GM13977 (cell line): ENCODE data around the gene PGF.

Experiments
- DNase-seq: peaks from one replicate; pipeline ENCODE4 v3.0.0; 2012; ENCODE audit warnings: low spot score
- in situ Hi-C: fragments of 300-500 bp; cut with MboI; formaldehyde crosslinking; loops from one replicate; pipeline ENCODE4 v1.12.0; 2022; ENCODE audit warnings: low sequenced_read_pairs, low pct_unique_long_range_greater_than_20kb, mixed read lengths, inconsistent platforms; ENCODE audit not compliant: unreplicated experiment
- TF ChIP-seq, protein P1 (sequence below): IDR thresholded peaks from 2 replicates; pipeline ENCODE4 v1.5.1; 2012; ENCODE audit warnings: mild to moderate bottlenecking, control low read depth; ENCODE audit not compliant: insufficient read depth; ENCODE audit errors: extremely low read depth, missing control alignments

PGF gene

GRCh38 chr14:74952697-74953484 lies 2.5 kb downstream of the PGF start:
- TF ChIP-seq, protein P1, sequence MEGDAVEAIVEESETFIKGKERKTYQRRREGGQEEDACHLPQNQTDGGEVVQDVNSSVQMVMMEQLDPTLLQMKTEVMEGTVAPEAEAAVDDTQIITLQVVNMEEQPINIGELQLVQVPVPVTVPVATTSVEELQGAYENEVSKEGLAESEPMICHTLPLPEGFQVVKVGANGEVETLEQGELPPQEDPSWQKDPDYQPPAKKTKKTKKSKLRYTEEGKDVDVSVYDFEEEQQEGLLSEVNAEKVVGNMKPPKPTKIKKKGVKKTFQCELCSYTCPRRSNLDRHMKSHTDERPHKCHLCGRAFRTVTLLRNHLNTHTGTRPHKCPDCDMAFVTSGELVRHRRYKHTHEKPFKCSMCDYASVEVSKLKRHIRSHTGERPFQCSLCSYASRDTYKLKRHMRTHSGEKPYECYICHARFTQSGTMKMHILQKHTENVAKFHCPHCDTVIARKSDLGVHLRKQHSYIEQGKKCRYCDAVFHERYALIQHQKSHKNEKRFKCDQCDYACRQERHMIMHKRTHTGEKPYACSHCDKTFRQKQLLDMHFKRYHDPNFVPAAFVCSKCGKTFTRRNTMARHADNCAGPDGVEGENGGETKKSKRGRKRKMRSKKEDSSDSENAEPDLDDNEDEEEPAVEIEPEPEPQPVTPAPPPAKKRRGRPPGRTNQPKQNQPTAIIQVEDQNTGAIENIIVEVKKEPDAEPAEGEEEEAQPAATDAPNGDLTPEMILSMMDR: no peak
- in situ Hi-C loops: no loop called here
- DNase-seq: no peak

DNA sequence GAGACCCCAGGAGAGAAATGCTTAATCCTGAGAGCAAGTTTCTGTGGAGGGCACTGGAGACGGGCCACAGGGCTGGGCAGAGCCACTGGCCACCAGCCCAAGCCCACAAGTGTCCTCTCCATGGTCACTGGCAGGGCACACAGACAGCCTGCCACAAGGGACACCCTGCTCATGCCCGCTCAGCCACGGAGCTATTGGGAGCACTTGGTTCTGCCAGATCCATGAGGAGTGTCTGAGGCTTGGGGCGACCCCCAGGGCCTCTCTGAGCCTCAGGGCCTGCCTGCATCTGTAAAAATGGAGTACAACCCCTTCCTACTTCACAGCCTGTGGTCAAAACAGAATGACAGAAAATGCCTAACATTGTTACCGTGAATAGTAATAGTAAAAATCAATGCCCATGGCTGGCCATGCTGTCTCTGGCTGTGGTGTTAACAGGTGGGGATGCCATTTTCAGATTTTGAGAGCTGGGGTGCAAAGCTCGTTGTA lies 3.2 kb downstream of the PGF start:
- TF ChIP-seq, protein P1: no peak
- no peak for DNase-seq
- in situ Hi-C loops: no loop called here

GRCh38 chr14:74951443-74952179 lies 3.8 kb downstream of the PGF start:
- TF ChIP-seq, protein P1: no peak
- no peak for DNase-seq
- in situ Hi-C loops: no loop called here

DNA sequence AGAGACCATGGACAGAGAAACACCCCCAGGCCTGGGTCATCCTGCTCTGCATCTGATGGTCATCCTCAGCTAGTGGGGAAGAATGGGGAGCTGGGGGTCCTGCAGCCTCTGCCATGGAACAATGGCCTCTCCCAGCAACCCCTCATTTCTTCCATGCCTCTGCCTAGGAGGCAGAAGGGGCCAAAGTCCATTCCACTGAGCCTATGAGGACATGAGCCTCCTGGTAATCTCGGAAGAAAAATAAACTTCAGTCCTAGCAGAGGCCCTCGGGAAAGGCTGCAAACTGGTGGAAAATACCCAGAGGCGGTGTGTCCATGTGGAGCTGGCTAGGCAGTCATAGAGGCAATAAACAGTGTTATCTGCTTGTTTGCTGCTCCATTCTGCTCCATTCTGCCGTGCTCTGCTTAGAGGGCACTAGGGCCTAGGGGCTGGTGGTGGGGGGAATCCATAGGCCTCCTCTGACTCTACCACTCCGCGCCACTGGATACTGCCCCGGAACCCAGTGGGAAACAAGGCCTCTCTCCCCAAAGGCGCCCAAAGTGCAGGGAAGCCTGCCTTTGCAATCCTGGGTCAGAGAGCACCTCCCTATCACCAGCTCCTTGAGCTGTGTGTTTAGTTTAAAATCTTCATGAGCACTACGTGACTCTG lies 4.5 kb downstream of the PGF start:
- TF ChIP-seq, protein P1: no peak
- DNase-seq: no peak
- in situ Hi-C loops: no loop called here

DNA sequence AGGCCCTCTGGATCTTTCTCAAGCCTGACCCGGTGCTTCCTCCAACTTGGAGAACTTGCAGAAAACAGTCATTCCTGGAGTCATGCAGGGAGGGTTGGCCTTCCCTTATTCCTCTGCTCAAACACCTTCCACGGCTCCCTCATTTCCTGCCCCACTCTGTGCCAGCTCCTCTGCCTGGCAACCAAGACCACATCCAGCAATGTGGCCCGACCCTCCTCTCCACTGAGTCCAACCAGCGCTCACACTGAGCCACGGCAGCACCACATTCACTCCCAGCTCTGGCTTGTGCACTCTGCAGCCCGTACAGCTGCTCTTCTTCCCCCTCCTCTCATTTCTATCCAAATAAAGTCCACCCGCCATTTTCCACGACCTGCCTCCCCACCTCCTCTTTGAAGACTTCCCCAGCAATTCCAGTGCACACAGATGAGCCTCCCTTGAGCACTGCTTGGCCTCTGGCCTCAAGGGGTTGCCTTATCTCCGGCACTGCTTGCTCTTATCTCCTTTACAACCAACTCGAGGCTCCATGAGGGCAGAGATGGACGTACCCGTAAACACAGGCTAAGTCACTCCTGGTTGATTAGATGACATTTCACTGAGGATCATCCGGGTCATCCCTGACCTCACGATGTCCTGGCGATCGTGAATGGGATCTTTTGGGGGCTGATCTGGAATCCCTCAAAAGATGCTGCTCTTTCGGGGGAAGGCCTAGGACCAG lies 5.4 kb downstream of the PGF start:
- in situ Hi-C loops: no loop called here
- DNase-seq: no peak
- TF ChIP-seq, protein P1: no peak

DNA sequence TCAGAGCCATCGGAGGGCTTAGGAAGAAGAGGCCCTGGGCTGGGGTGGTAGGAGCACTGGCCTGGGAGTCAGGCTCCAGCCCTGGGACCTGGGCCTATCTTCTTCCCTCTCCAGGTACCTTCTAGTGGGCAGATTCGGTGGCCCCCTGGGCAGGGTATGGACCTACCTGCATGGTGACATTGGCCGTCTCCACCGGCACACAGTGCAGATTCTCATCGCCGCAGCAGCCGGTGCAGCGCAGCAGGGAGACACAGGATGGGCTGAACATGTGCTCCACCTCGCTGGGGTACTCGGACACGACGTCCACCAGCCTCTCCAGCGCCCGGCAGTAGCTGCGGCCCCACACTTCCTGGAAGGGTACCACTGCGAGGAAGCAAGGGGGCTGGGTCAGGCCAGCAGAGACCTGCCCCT lies 6.2 kb downstream of the PGF start:
- DNase-seq: no peak
- TF ChIP-seq, protein P1: no peak
- in situ Hi-C loops: no loop called here
